Right kidney (tissue), 1 donor: ENCODE results near the gene SERTAD2.

Experiments used
- DNase-seq: peaks from one replicate; pipeline ENCODE4 v3.0.0-alpha.2; 2016

SERTAD2 gene

GRCh38 chr2:64677530-64677929 is 23.8 kb upstream of the SERTAD2 start:
- DNase-seq: no peak

DNA sequence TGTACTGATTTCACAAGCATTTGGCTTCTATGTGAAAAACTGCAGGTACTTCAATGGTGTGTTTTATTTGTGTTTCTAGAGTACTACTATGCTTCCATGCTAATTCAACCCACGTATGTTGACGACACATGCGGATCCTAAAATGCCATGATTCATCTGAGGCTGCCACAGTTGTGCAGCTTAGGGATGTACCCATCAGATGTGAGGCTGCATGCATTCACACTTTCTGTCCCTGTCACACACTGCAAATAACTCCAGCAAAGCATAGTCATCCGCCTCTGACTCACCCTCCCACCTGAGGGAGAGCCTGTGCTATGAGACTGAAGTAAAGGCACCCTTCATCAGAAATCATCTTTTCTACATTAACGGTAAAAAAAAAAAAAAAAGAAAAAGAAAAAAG is 22.1 kb upstream of the SERTAD2 start:
- DNase-seq: no peak

GRCh38 chr2:64672708-64673107 is 19.0 kb upstream of the SERTAD2 start:
- no peak for DNase-seq

GRCh38 chr2:64670047-64670446 is 16.3 kb upstream of the SERTAD2 start:
- DNase-seq: no peak

DNA sequence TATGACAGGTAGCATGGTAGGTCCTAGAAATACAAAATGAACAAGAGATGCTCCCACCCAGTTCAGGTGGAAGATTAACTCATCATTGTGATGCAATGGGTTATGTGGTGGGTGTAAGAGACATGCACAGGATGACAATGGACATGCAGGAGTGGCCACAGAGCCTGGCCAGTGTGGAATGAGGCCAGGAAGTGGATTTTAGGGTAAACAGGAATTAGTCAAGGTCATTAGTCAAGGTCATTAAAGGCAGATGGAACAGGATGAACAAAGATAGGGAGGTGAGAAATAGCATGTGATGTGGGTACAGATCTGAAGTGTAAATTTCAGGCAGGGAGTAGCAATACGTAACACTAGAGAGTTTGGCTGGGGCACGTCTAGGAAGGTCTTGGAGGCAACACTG is 15.6 kb upstream of the SERTAD2 start:
- DNase-seq: no peak

DNA sequence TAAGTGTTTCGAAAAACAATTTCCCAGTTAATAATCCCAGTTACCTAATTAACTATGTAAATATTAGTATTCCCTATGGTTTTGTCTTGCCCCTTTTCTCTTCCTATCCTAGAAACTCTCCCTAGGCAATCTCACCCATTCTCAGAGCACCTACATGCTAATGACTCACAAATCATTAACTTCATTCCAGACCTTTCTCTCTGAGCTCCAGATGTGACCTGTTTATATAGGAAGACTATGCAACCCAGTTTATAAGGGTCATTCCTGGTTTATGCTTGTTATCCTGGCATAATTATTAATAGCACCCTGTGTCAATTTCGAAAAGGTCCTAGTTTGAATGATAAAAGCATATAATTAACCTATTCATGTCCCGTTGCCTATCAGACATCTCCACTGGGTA is 14.8 kb upstream of the SERTAD2 start:
- DNase-seq: no peak

GRCh38 chr2:64667535-64667934 is 13.8 kb upstream of the SERTAD2 start:
- DNase-seq: no peak

- DNase-seq: no peak
Measured at GRCh38 chr2:64666810-64667438, 13.2 kb upstream of the SERTAD2 start.

DNA sequence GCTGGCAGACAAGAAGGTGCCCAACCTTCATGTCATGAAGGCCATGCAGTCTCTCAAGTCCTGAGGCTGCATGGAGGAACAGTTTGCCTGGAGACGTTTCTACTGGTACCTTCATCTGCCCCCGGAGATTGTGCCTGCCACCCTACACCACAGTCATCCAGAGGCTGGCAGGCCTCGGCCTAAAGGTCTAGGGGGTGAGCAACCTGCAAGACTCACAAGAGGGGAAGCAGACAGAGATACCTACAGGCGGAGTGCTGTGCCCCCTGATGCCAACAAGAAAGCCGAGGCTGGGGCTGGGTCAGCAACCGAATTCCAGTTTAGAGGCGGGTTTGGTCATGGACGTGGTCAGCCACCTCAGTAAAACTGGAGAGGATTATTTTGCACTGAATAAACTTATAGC is 12.0 kb upstream of the SERTAD2 start:
- DNase-seq: no peak

DNA sequence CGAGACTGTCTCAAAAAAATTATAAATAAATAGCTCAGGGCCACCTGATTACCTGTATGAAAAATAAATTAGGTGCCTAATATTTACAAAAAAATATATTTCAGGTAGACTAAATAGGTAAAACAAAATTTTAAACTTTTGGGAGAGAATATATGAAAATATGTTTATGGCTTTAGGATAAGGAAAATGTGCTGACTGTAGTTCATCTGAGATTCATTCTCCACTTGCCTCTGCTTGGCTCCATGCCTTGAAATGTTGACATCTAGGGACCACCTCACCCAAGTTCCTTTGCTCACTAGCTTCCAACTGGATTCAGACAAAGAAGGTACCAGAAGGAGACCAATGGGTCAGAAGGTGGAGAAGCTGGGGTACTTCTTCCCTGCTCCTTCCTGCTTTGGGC is 9.7 kb upstream of the SERTAD2 start:
- DNase-seq: no peak

- no peak for DNase-seq
Measured at GRCh38 chr2:64661741-64662169, 8.0 kb upstream of the SERTAD2 start.

- no peak for DNase-seq
Measured at GRCh38 chr2:64659252-64659651, 5.5 kb upstream of the SERTAD2 start.

DNA sequence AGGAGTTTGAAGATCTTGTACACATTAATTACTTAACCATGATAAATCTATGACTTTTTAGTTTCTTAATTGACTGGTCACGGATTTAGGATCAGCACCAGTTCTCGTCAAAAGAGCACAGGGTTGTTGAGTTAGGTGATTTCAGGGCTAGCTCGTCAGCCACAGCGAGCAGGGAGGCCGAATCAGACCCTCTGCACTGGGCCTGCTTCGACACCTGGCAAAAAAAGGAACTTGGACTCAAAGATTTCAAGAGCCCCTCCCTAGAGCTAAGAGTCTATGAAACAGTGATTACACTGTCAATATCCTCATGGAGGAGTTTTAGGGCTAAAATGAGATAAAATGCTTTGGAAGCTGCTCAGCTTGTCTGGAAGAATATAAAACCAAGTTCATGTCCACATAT is 4.6 kb upstream of the SERTAD2 start:
- no peak for DNase-seq

GRCh38 chr2:64657411-64657810 is 3.7 kb upstream of the SERTAD2 start:
- DNase-seq: no peak

GRCh38 chr2:64656379-64656778 is 2.7 kb upstream of the SERTAD2 start:
- no peak for DNase-seq

DNA sequence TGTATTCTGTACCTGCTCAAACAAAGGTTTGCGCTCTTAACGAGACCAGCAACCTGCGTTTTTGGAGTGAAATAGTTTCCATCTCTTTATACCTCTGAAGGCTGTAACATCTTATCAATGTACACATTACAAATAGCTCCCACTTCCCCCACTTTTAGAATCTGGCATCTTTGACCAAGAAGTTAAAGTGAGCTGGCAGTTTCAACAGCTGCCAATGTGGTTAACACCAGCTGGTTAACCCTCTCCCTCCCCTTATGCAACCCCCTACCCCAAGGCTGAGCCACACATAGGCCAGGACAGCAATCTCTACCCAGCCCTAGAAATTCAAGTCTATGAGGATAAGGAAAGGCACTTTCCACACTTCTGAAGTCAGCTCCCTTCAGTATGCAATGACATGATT is 2.2 kb upstream of the SERTAD2 start:
- DNase-seq: no peak

DNA sequence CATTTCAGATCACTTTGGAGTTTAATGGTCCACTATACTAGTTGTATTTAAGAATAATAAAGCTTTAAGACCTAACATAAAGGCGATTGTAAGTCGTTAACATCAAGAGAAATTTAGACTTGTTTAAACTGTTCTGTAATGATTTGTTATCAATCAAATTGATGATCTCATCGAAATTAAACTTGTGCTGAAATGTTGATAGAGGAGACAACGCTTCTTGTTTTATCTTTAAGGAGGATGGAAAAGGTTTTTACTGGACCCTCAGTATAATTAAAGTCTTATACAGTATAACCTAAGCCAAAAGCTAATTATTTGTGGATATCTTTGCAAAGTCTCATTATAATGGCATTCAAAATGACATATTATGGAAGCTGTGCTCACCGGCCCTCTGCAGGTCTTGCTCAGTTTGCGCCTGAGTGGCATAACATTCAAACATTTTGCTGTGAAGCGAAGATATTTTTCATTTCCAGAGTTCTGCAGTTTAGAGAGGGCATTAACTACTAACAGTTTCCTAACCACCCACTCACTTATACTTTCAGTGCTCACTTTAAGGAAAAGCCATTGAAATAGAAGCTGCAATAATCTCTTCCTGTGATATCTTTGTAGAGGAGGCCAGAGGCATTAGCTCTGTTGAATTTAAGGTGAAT is 1.4 kb upstream of the SERTAD2 start:
- no peak for DNase-seq

DNA sequence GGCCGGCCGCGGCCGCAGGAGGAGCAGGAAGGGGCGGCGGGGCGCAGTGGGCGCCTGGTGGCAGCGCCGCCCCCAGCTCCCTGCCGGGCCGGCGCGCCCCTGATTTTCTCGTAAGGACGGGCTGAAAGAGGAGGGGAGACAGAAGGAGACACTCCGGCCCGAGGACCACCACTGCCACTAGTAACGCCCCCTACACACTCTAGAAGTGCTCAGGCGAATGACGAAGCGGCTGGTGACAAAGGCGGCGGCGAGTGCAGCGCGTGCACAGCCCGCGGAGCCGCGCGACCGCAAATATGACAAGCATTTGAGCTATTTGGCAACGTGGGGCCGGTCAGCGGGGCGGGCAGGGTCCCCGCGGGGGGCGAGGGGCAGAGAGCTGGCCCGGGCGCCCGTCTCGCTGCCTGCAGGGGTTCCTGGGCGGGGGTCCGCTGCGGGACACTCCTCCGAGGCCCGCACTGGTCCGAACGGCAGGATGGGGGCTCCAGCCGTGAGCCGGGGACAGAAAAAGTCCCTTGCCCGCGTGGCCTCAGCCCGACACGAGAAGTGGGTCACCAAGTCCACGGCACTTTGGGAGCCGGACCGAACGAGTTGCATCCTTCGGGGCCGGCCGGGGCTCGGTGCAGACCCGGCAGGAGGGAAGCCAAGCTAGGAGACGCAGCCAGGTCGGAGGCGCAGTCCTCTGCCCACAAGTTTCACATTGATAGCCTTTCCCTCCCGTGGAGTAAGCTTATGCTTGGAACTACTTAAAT is 524 bp upstream of the SERTAD2 start:
- DNase-seq: peak; percentile 97

DNA sequence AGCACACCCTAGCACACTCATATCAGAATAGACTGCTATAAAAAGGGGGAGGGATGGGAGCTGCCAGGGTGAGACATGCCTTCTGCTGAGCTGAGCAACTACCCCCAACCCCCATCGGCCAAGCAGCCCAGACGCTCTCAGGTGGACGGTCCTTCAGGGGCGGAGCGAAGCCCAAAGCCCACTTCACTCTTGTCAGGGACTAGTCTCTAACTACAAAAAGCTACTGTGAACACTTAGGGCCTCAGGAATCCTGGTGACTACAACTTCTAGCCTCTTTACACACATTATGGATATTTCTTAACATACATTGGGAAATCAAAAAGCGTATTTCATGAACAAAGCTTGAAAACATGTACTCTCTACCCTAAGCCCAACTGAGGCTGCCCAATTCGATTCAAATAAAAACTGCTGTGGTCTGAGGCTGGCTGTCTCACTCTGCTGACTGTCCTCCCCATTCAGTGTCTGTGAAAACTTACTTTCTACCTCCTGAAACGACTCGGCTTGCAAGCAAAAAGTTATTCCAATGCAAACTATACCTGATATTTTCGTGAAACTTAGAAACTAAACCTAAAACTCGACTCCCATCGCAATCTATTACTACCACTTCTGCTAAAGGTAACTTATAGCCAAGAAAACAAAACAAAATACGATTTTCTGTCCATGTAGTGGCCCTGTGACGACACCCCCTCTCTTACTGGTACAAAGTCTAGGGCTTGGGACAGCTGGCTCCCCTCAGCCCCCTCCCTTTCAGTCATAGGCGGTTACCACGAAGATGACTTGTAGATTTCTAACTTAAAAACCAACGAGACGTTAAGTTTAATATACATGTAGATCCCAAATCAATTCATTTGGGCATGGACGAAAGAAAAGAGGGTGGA is 1.2 kb downstream of the SERTAD2 start:
- DNase-seq: peak; percentile 53

DNA sequence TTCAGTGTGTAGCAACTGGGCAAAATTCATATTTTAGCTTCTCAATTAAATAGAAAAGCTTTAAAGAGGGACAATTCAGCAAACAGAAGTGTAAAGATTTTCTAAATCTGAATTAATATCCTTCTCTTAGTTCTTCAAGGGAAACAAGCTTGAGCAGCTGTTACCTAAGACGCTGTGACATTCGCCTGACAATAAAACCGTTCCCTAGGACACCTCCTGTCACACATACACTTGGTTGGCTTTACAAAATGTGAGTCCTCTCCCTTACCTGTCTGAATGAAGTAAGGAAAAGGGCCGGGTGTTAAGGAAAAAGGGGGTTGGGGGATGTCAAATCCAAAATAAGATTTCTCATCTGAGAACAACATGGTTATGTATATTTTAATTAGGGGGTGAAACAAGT is 2.1 kb downstream of the SERTAD2 start:
- no peak for DNase-seq

DNA sequence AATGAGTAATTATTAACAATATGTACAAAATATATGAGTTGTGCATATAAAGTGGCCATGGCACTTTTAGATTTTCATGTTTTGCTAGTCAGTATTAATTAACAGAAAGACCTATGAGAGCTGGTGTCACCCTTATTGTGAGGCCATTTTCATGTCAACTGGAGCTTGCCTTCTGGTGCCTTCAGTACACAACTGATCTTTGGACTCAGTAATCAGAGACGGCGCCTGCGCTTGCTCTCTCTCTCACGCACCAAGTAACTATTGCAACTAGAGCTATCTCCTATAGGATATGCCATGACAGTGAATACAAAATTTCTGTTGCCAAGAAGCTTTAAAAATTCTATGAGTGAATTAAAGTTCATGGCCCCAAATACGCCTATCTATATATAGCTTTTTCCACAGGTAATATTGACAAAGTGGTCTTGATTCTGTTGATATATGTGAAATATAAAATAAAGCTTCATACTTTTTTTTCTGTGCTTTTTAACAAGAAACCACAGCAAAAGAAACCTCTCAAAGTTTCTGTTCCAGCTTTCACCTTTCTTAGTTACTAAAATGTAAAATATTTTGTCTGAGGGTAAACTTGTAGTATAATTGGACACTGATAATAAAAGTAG is 2.9 kb downstream of the SERTAD2 start:
- DNase-seq: no peak

DNA sequence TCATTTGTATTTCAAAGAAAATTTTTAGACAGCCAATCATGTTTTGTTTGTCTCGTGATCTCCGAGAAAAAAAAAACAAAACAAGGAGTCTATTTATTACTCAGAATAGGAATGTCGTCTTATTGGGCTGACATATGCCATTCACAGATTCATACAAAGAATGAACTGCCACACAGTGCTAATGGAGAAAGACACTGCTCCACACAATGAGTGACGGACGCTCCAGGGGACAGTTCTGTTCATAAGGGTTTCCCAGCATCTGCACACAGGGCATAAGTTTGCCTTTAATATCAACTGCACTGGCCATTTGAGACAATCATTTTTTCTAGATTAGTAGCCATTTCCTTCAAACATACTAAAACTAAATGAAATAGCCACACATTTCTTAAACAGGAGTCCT is 3.4 kb downstream of the SERTAD2 start:
- no peak for DNase-seq
